Upper lobe of left lung (tissue), 6 donors: ENCODE results near the gene TMEM238. TPM values are rescaled to one million over a fixed set of nuclear protein-coding genes. Genes with fewer than 3 reads are reported as not detected.

Source experiments
- ATAC-seq, 2 donors: fragments of 200-7000 bp; cut with Tn5 transposase; one replicate each; pipeline ENCODE4 v1.9.1; 2022; ENCODE audit warnings: mild to moderate bottlenecking in 2 of 2, moderate library complexity in 2 of 2; ENCODE audit not compliant: low FRiP score in 2 of 2
- DNase-seq, 2 donors: peaks; one replicate each; pipeline ENCODE4 v3.0.0-alpha.2; 2019 to 2020
- H3K27ac ChIP-seq, 4 donors: fragments of 200-600 bp; sonication (generic); one replicate each; pipeline ENCODE4 v1.5.1; 2016 to 2019
- H3K27me3 ChIP-seq, 4 donors: fragments of 200-600 bp; sonication (generic); one replicate each; pipeline ENCODE4 v1.5.1; 2017 to 2019
- H3K36me3 ChIP-seq, 4 donors: fragments of 200-600 bp; sonication (generic); one replicate each; pipeline ENCODE4 v1.5.1; 2016 to 2019
- H3K4me1 ChIP-seq, 4 donors: fragments of 200-600 bp; sonication (generic); one replicate each; pipeline ENCODE4 v1.5.1; 2018 to 2019
- H3K4me3 ChIP-seq, 4 donors: fragments of 200-600 bp; sonication (generic); one replicate each; pipeline ENCODE4 v1.5.1; 2017 to 2019; ENCODE audit warnings: mild to moderate bottlenecking in 2 of 4, moderate library complexity in 1 of 4
- H3K9me3 ChIP-seq, 4 donors: fragments of 200-600 bp; sonication (generic); one replicate each; pipeline ENCODE4 v1.5.1; 2018 to 2019
- CTCF ChIP-seq, 6 experiments: fragments of 450-650 bp in 4 of 6; fragments of 200-600 bp in 2 of 6; sonication (generic) in 2 of 6; IDR thresholded peaks; one replicate each; pipeline ENCODE4 v1.5.1; 2016 to 2019; ENCODE audit warnings: antibody characterized with exemption in 6 of 6
- EP300 ChIP-seq, 4 donors: sonication (generic); formaldehyde crosslinking; IDR thresholded peaks; one replicate each; pipeline ENCODE4 v1.5.1; 2017; ENCODE audit warnings: antibody characterized with exemption in 4 of 4, control low read depth in 2 of 4
- POLR2A ChIP-seq, 4 donors: fragments of 450-650 bp; IDR thresholded peaks; one replicate each; pipeline ENCODE4 v1.5.1; 2016 to 2017; ENCODE audit warnings: antibody characterized with exemption in 4 of 4, mild to moderate bottlenecking in 2 of 4
- POLR2AphosphoS5 ChIP-seq, 2 donors: sonication (generic); formaldehyde crosslinking; IDR thresholded peaks; one replicate each; pipeline ENCODE4 v1.5.1; 2017; ENCODE audit warnings: antibody characterized with exemption in 2 of 2
- WGBS, 2 donors: methylation state at CpG; one replicate each; pipeline ENCODE4 v1.1.5; 2017 to 2018; 5-methylcytosine and 5-hydroxymethylcytosine counted together
- total RNA-seq, 6 donors: library from RNA; depleted of rRNA in 4 of 6; stranded (reverse); fragments of >200 nt in 4 of 6; gene quantifications; one replicate each; pipeline versions ENCODE4 v1.1.0 to v1.2.1, GENCODE V29; 2016 to 2021
- donor health status: DM: no; HTN: no; CAD: no; lungs with moderate emphysema.
- donor health status: DM: no; HTN: yes; CAD: no; lungs with severe emphysema.

Gene TMEM238
- total RNA-seq, 6 donors from 2014 or later, result 22.0 to 54.6 (median 36.0) TPM

- Histone ChIP-seq H3K4me3 (no peak overlapping the region), H3K9me3 (no peaks in the 10 kb centered on the region), H3K27me3 (peaks cover 2 to 11% (median 8%) of the 10 kb centered on the region in 4 donors), H3K27ac (no peak overlapping the region), H3K36me3 (no peaks in the 10 kb centered on the region), H3K4me1 (peaks cover 6 to 8% (median 7%) of the 10 kb centered on the region in 4 donors)
- peak in 1 of 2 donors; percentile 59 for DNase-seq
- no peak for TF ChIP-seq CTCF (IDR thresholded peaks at IDR 0.05)
- TF ChIP-seq EP300 (IDR thresholded peaks at IDR 0.05), result no peak
- TF ChIP-seq POLR2AphosphoS5 (IDR thresholded peaks at IDR 0.05), result no peak
- no peak for TF ChIP-seq POLR2A (IDR thresholded peaks at IDR 0.05)
- 71 to 73% methylated on average over 14 to 31 of the region's 32 CpGs for WGBS, 2 donors
- no peak for ATAC-seq
Measured at GRCh38 chr19:55358943-55359908, 24.9 kb downstream of the TMEM238 start.

GRCh38 chr19:55358493-55358892, 25.6 kb downstream of the TMEM238 start:
- 84 to 93% methylated on average over 13 to 16 of the region's 19 CpGs for WGBS, 2 donors
- DNase-seq, result peak in 1 of 2 donors; percentile 65
- no peak for ATAC-seq
- Histone ChIP-seq H3K4me1 (peaks cover 11 to 15% (median 14%) of the 10 kb centered on the region in 4 donors), H3K9me3 (no peaks in the 10 kb centered on the region), H3K27me3 (peaks cover 2 to 18% (median 13%) of the 10 kb centered on the region in 4 donors), H3K27ac (no peak overlapping the region), H3K4me3 (no peak overlapping the region), H3K36me3 (no peaks in the 10 kb centered on the region)
- TF ChIP-seq CTCF (IDR thresholded peaks at IDR 0.05) (no peak), EP300 (IDR thresholded peaks at IDR 0.05) (no peak), POLR2A (IDR thresholded peaks at IDR 0.05) (no peak), POLR2AphosphoS5 (IDR thresholded peaks at IDR 0.05) (no peak)

- Histone ChIP-seq H3K9me3 (no peaks in the 10 kb centered on the region), H3K36me3 (no peaks in the 10 kb centered on the region), H3K27ac (no peak overlapping the region), H3K4me1 (peaks cover 15 to 22% (median 19%) of the 10 kb centered on the region in 4 donors), H3K4me3 (no peak overlapping the region), H3K27me3 (peaks cover 2 to 36% (median 23%) of the 10 kb centered on the region in 4 donors)
- no peak for DNase-seq
- no peak for TF ChIP-seq POLR2A (IDR thresholded peaks at IDR 0.05)
- TF ChIP-seq POLR2AphosphoS5 (IDR thresholded peaks at IDR 0.05), result no peak
- TF ChIP-seq CTCF (IDR thresholded peaks at IDR 0.05), result no peak
- TF ChIP-seq EP300 (IDR thresholded peaks at IDR 0.05), result no peak
- ATAC-seq, result no peak
- 44 to 46% methylated on average over 11 to 12 of the region's 13 CpGs for WGBS, 2 donors
Measured at GRCh38 chr19:55355213-55355821, 28.8 kb downstream of the TMEM238 start.

GRCh38 chr19:55354698-55355212, 29.3 kb downstream of the TMEM238 start, which contains the start of gene COX6B2:
Gene COX6B2 (minus strand): TSS chr19:55354719. CDS start chr19:55354521, 198 bp downstream.
- Histone ChIP-seq H3K4me3 (peak within 1 kb of the TSS; percentile 10 to 53 (median 42)), H3K36me3 (no peaks in the 10 kb centered on the region), H3K4me1 (peaks cover 15 to 22% (median 19%) of the 10 kb centered on the region in 4 donors), H3K9me3 (no peaks in the 10 kb centered on the region), H3K27ac (no peak within 1 kb of the TSS), H3K27me3 (peaks cover 2 to 36% (median 23%) of the 10 kb centered on the region in 4 donors)
- no peak for TF ChIP-seq POLR2A (IDR thresholded peaks at IDR 0.05)
- ATAC-seq (no peak), DNase-seq (peak in 1 of 2 donors; percentile 71)
- 0 to 6% methylated on average over 3 to 11 of the region's 43 CpGs for WGBS, 2 donors
